HG02938 (cell line): ENCODE data around the gene LOXL1.

ENCODE experiments used
- ATAC-seq: cut with Tn5 transposase; IDR thresholded peaks from one replicate; pipeline ENCODE4 v1.9.1; 2021; ENCODE audit warnings: mild to moderate bottlenecking, moderate library complexity; ENCODE audit not compliant: unreplicated experiment

LOXL1 gene

GRCh38 chr15:73990250-73991005 lies 64.2 kb downstream of the LOXL1 start:
- ATAC-seq = no peak

- no peak for ATAC-seq
Observed at GRCh38 chr15:73991260-73991659, 65.0 kb downstream of the LOXL1 start.

GRCh38 chr15:73991726-73992593 lies 65.7 kb downstream of the LOXL1 start, which contains the start of gene STOML1:
TSS of gene STOML1 (minus strand) at chr15:73992295. CDS start at chr15:73992223, 72 bp downstream.
- ATAC-seq = peak; percentile 52

- ATAC-seq = no peak
Observed at GRCh38 chr15:73992594-73992898, 66.3 kb downstream of the LOXL1 start.

GRCh38 chr15:73993211-73993994 lies 67.1 kb downstream of the LOXL1 start:
- ATAC-seq = no peak

GRCh38 chr15:73994413-73994883 lies 68.2 kb downstream of the LOXL1 start, which contains the start of gene PML:
TSS of gene PML (plus strand) at chr15:73994716. CDS start at chr15:73994813, 97 bp downstream.
- peak; percentile 73 for ATAC-seq

GRCh38 chr15:73994912-73995622 lies 68.8 kb downstream of the LOXL1 start:
- no peak for ATAC-seq

- ATAC-seq = no peak
Observed at GRCh38 chr15:73996267-73996666, 70.0 kb downstream of the LOXL1 start.

GRCh38 chr15:73996939-73997338 lies 70.7 kb downstream of the LOXL1 start:
- ATAC-seq = no peak

- ATAC-seq = no peak
Observed at GRCh38 chr15:73997986-73998385, 71.7 kb downstream of the LOXL1 start.
